GM18526 (cell line): ENCODE results near the gene DOCK1.

Experiments
- POLR2A ChIP-seq: IDR thresholded peaks from 3 replicates; pipeline ENCODE4 v1.6.1; 2011; ENCODE audit not compliant: insufficient read length; ENCODE audit errors: extremely low read depth

Gene DOCK1

GRCh38 chr10:127046975-127047877 is 142.0 kb downstream of the DOCK1 start:
- TF ChIP-seq POLR2A, result no peak

GRCh38 chr10:127047878-127048238 is 142.6 kb downstream of the DOCK1 start:
- no peak for TF ChIP-seq POLR2A

- TF ChIP-seq POLR2A, result no peak
Observed at GRCh38 chr10:127048630-127049029, 143.4 kb downstream of the DOCK1 start.

- no peak for TF ChIP-seq POLR2A
Observed at GRCh38 chr10:127052001-127052400, 146.8 kb downstream of the DOCK1 start.

GRCh38 chr10:127055263-127055662 is 150.0 kb downstream of the DOCK1 start:
- TF ChIP-seq POLR2A, result no peak

GRCh38 chr10:127059314-127059713 is 154.1 kb downstream of the DOCK1 start:
- no peak for TF ChIP-seq POLR2A

- TF ChIP-seq POLR2A, result no peak
Observed at GRCh38 chr10:127063762-127064161, 158.5 kb downstream of the DOCK1 start.

GRCh38 chr10:127064474-127064873 is 159.2 kb downstream of the DOCK1 start:
- no peak for TF ChIP-seq POLR2A

GRCh38 chr10:127067542-127068194 is 162.4 kb downstream of the DOCK1 start:
- TF ChIP-seq POLR2A, result no peak

- TF ChIP-seq POLR2A, result no peak
Observed at GRCh38 chr10:127068485-127068884, 163.3 kb downstream of the DOCK1 start.

- TF ChIP-seq POLR2A, result no peak
Observed at GRCh38 chr10:127069436-127069835, 164.2 kb downstream of the DOCK1 start.

GRCh38 chr10:127071126-127071525 is 165.9 kb downstream of the DOCK1 start:
- no peak for TF ChIP-seq POLR2A

GRCh38 chr10:127073666-127074065 is 168.4 kb downstream of the DOCK1 start:
- no peak for TF ChIP-seq POLR2A

- TF ChIP-seq POLR2A, result no peak
Observed at GRCh38 chr10:127079392-127079791, 174.2 kb downstream of the DOCK1 start.

- no peak for TF ChIP-seq POLR2A
Observed at GRCh38 chr10:127080317-127080716, 175.1 kb downstream of the DOCK1 start.

- no peak for TF ChIP-seq POLR2A
Observed at GRCh38 chr10:127081851-127082345, 176.7 kb downstream of the DOCK1 start.
